HEK293 (cell line): ENCODE results near the gene KIF19.

Experiments used
- KLF8 ChIP-seq: fragments of 450-650 bp; formaldehyde crosslinking; IDR thresholded peaks from 2 replicates; pipeline ENCODE4 v1.5.1; 2016; ENCODE audit warnings: missing biosample characterization, missing genetic modification characterization
- TRIM28 ChIP-seq: IDR thresholded peaks from 2 replicates; pipeline ENCODE4 v1.6.1; 2011; ENCODE audit warnings: low read length, control low read depth, borderline replicate concordance
- ZNF274 ChIP-seq, 2 experiments: fragments of 200-500 bp in 1 of 2; fragments of 450-650 bp in 1 of 2; sonication (Bioruptor generic) in 1 of 2; formaldehyde crosslinking in 1 of 2; IDR thresholded peaks; 2 replicates each; pipeline versions ENCODE4 v1.5.1 to v1.6.1; 2014 to 2016; ENCODE audit warnings: borderline replicate concordance in 1 of 2, inconsistent platforms in 1 of 2, low read length in 1 of 2, missing biosample characterization in 1 of 2, missing genetic modification characterization in 1 of 2
- ZNF426 ChIP-seq: fragments of 450-650 bp; formaldehyde crosslinking; IDR thresholded peaks from 2 replicates; pipeline ENCODE4 v1.5.1; 2017; ENCODE audit warnings: missing biosample characterization, missing genetic modification characterization, mild to moderate bottlenecking, inconsistent platforms, moderate library complexity
- TF ChIP-seq, protein P1 (sequence below): fragments of 450-650 bp; formaldehyde crosslinking; IDR thresholded peaks from 2 replicates; pipeline ENCODE4 v1.5.1; 2016; ENCODE audit warnings: missing biosample characterization, missing genetic modification characterization

GRCh38 chr17:74325743-74326379 is at the start of gene KIF19:
- TF ChIP-seq, protein P1, sequence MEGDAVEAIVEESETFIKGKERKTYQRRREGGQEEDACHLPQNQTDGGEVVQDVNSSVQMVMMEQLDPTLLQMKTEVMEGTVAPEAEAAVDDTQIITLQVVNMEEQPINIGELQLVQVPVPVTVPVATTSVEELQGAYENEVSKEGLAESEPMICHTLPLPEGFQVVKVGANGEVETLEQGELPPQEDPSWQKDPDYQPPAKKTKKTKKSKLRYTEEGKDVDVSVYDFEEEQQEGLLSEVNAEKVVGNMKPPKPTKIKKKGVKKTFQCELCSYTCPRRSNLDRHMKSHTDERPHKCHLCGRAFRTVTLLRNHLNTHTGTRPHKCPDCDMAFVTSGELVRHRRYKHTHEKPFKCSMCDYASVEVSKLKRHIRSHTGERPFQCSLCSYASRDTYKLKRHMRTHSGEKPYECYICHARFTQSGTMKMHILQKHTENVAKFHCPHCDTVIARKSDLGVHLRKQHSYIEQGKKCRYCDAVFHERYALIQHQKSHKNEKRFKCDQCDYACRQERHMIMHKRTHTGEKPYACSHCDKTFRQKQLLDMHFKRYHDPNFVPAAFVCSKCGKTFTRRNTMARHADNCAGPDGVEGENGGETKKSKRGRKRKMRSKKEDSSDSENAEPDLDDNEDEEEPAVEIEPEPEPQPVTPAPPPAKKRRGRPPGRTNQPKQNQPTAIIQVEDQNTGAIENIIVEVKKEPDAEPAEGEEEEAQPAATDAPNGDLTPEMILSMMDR (tag by site-specific recombination): no peak
- TF ChIP-seq KLF8: no peak
- TF ChIP-seq TRIM28: no peak
- no peak for TF ChIP-seq ZNF426 (tag by site-specific recombination)
- no peak for TF ChIP-seq ZNF274 (IDR thresholded peaks at IDR 0.05; ENCODE audit: low read length)
- no peak for TF ChIP-seq ZNF274 (tag by site-specific recombination; IDR thresholded peaks at IDR 0.05; ENCODE audit: borderline replicate concordance)
